ENCODE measurements around the gene POLG2. TPM values are rescaled to one million over a fixed set of nuclear protein-coding genes. Genes with fewer than 3 reads are reported as not detected.

POLG2 gene
- total RNA-seq, 3 donors from 2014 or later: 10.8 to 13.5 (median 11.8) TPM

DNA sequence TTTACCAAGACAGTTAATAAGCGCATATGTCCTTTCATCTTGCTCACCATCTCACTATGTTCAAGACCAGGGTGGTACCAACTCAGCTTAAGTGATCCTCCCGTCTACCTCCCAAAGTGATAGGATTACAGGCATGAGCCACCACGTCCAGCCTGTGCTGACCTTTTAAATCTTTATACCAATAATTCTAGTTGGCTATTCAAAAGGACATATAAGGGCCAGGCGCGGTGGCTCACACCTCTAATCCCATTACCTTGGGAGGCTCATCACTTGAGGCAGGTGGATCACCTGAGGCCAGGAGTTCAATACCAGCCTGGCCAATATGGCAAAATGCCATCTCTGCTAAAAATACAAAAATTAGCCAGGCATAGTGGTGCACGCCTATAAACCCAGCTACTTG is 12.3 kb upstream of the POLG2 start:
- Histone ChIP-seq H3K4me3 (no peak overlapping the region), H3K4me1 (ENCODE audit: low read depth) (peaks cover 16% of the 10 kb centered on the region), H3K9me3 (no peaks in the 10 kb centered on the region), H3K36me3 (ENCODE audit: low read depth) (peaks cover 9% of the 10 kb centered on the region)
- ATAC-seq (no peak), DNase-seq (no peak)
- intact Hi-C loops (cut with DNase I, micrococcal nuclease): no loop called here
- TF ChIP-seq, protein P1, sequence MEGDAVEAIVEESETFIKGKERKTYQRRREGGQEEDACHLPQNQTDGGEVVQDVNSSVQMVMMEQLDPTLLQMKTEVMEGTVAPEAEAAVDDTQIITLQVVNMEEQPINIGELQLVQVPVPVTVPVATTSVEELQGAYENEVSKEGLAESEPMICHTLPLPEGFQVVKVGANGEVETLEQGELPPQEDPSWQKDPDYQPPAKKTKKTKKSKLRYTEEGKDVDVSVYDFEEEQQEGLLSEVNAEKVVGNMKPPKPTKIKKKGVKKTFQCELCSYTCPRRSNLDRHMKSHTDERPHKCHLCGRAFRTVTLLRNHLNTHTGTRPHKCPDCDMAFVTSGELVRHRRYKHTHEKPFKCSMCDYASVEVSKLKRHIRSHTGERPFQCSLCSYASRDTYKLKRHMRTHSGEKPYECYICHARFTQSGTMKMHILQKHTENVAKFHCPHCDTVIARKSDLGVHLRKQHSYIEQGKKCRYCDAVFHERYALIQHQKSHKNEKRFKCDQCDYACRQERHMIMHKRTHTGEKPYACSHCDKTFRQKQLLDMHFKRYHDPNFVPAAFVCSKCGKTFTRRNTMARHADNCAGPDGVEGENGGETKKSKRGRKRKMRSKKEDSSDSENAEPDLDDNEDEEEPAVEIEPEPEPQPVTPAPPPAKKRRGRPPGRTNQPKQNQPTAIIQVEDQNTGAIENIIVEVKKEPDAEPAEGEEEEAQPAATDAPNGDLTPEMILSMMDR (IDR thresholded peaks at IDR 0.05): no peak

DNA sequence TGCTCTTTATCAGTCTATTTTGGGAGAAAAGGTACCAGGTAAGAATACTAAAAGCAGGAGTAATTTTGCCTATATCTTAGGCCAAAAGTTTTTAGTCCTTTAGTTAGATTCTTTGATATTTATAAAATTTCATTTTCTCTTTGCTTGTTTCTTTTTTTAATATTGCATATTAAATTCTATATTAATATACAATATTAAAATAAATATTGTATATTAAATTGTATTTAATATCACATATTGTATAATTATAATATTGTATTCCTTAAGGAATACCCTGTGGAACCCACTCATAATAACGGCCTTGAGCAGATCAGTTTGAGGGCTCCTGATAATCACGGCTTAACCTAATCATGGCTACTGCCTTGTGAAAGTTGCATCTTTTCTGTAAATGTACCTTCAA is 11.8 kb upstream of the POLG2 start:
- DNase-seq (no peak), ATAC-seq (no peak)
- TF ChIP-seq, protein P1 (IDR thresholded peaks at IDR 0.05): no peak
- peaks cover 14% of the 10 kb centered on the region for H3K36me3 ChIP-seq (ENCODE audit: low read depth)
- no peaks in the 10 kb centered on the region for H3K9me3 ChIP-seq
- H3K4me1 ChIP-seq (ENCODE audit: low read depth): peaks cover 21% of the 10 kb centered on the region
- intact Hi-C loops (cut with DNase I, micrococcal nuclease): no loop called here
- H3K4me3 ChIP-seq: no peak overlapping the region

DNA sequence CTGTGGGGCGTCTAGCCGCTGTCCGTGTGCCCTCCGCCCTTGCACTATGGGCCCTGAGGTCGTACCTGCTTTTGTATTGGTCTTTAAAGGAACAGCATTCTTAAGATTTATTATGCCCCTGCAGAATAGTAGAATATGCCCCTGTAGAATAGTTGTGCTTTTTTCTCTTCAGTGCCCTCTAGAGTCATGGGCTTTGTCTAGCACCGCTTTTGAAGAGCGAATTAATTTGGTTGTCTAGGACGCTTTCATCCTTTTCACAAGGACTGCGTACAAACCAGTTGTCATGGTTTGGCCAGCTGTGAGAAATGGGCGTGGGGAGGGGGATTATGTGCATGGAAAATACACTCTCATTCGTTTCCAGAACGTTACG is 10.5 kb upstream of the POLG2 start:
- intact Hi-C loops (cut with DNase I, micrococcal nuclease): no loop called here
- H3K9me3 ChIP-seq: no peaks in the 10 kb centered on the region
- TF ChIP-seq, protein P1 (IDR thresholded peaks at IDR 0.05): peak; percentile 8
- peak; percentile 30 for ATAC-seq
- peak overlapping the region; percentile 99 for H3K4me3 ChIP-seq
- peaks cover 22% of the 10 kb centered on the region for H3K36me3 ChIP-seq (ENCODE audit: low read depth)
- DNase-seq: peak in 1 of 3 donors; percentile 43
- peaks cover 28% of the 10 kb centered on the region for H3K4me1 ChIP-seq (ENCODE audit: low read depth)

DNA sequence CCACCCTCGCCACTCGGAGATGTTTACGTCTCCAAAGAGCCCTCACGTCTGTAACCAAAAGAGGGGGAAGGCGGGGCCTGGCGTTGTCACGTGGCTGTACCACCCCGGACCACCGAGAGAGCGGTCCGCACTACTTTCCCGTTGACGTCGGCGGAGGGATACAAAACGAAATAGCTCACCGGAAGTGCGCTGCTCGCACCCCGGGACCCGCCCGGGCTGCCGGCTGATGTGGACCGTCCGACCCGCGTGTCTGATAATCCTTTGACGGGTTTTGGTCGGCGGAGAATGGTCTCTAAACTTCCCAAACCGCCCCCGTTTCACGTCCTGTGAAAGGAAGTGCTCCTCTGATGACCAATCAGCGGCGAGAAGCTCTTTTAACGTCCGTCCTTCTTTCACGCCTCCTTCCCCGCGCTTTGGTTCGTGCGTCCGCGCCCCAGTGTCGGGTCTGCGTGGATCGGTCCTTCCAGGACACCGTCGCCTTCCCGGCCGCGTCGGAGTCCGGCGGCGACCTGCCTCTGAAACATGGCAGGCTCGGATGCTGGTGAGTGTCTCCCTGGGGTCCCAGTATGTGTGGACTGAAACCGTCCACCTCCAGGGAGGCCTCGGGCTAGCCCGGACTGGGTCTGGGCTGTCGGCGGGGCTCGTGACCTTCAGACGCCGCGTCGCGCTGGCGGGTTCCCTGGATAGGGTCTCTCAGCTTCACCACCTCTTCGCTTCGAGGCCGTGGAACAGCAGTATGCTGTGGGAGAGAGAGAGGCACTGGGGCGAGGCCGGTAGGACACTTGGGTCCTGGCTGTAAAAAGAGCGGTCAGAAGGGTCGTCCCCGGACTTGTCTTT is 9.9 kb upstream of the POLG2 start, which contains the start of gene CEP95:
Gene CEP95 (plus strand): TSS at position 402 of the 837 bp plus-strand sequence. CDS start 121 bp downstream, at position 523.
- H3K36me3 ChIP-seq (ENCODE audit: low read depth): peaks cover 28% of the 10 kb centered on the region
- TF ChIP-seq, protein P1 (IDR thresholded peaks at IDR 0.05): no peak
- H3K4me1 ChIP-seq (ENCODE audit: low read depth): peaks cover 28% of the 10 kb centered on the region
- no peaks in the 10 kb centered on the region for H3K9me3 ChIP-seq
- ATAC-seq (peak; percentile 81), DNase-seq (peak; percentile 94 to 98 (median 95))
- peak within 1 kb of the TSS; percentile 99 for H3K4me3 ChIP-seq
- intact Hi-C loops (cut with DNase I, micrococcal nuclease): no loop called here

DNA sequence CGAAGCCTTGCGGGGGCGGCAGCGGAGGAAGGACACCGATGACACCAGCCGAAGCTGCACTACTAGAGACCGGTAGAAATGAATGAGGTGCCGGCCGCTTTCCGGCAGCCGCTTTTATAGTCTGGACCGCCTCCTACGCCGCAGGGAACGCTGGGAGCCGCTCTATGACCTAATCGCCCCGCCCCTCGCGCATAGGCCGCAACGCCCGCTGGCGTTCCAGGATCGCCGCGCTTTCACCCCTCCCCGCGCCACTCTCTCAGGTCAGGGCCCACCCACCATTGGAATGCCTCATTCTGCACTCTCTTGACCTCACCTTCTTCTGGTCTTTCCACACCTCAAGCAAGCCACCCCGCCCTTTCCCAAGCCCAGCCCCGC is 9.3 kb upstream of the POLG2 start, which contains the start of gene DDX5:
Gene DDX5 (minus strand): TSS at position 89 of the 375 bp plus-strand sequence. CDS start 170 bp downstream, outside the sequence.
- Histone ChIP-seq H3K9me3 (no peaks in the 10 kb centered on the region), H3K4me3 (peak within 1 kb of the TSS; percentile 99), H3K36me3 (ENCODE audit: low read depth) (peaks cover 34% of the 10 kb centered on the region), H3K4me1 (ENCODE audit: low read depth) (peaks cover 28% of the 10 kb centered on the region)
- TF ChIP-seq, protein P1 (IDR thresholded peaks at IDR 0.05): no peak
- intact Hi-C loops (cut with DNase I, micrococcal nuclease): no loop called here
- peak; percentile 98 to 99 (median 99) for DNase-seq
- peak; percentile 88 for ATAC-seq

Measured in mucosa of descending colon (tissue), 3 donors.